Nephron progenitor cell (in vitro differentiated cells): ENCODE data around the gene SYN1.
A peak's percentile ranks its signal among the peaks of the same experiment; 100 is the strongest.
"Not testable (repeated sequence)": the region's sequence is repeated elsewhere in the genome, so short reads cannot be mapped to it uniquely, and the experiment has no call there.

ENCODE experiments used
- DNase-seq: peaks from one replicate; pipeline ENCODE4 v3.0.0; 2021
- H3K27ac Mint-ChIP-seq: 2 replicates; pipeline ENCODE4 v1.8.0; 2021; ENCODE audit warnings: mild to moderate bottlenecking, moderate library complexity, mixed read lengths
- H3K27me3 Mint-ChIP-seq: 2 replicates; pipeline ENCODE4 v1.8.0; 2021; ENCODE audit warnings: mild to moderate bottlenecking, low read depth, mixed read lengths; ENCODE audit not compliant: poor library complexity
- H3K36me3 Mint-ChIP-seq: 2 replicates; pipeline ENCODE4 v1.8.0; 2021; ENCODE audit warnings: low read depth, mixed read lengths
- H3K4me1 Mint-ChIP-seq: 2 replicates; pipeline ENCODE4 v1.8.0; 2021; ENCODE audit warnings: mixed read lengths
- H3K4me3 Mint-ChIP-seq: 2 replicates; pipeline ENCODE4 v1.8.0; 2021; ENCODE audit warnings: mild to moderate bottlenecking, moderate library complexity, mixed read lengths
- H3K9me3 Mint-ChIP-seq: 2 replicates; pipeline ENCODE4 v1.8.0; 2021; ENCODE audit warnings: mild to moderate bottlenecking, moderate library complexity, mixed read lengths
- TF ChIP-seq, protein P1 (sequence below): fragments of 200-600 bp; sonication (generic); IDR thresholded peaks from 2 replicates; pipeline ENCODE4 v1.5.0; 2021; ENCODE audit warnings: antibody characterized with exemption

Gene SYN1

DNA sequence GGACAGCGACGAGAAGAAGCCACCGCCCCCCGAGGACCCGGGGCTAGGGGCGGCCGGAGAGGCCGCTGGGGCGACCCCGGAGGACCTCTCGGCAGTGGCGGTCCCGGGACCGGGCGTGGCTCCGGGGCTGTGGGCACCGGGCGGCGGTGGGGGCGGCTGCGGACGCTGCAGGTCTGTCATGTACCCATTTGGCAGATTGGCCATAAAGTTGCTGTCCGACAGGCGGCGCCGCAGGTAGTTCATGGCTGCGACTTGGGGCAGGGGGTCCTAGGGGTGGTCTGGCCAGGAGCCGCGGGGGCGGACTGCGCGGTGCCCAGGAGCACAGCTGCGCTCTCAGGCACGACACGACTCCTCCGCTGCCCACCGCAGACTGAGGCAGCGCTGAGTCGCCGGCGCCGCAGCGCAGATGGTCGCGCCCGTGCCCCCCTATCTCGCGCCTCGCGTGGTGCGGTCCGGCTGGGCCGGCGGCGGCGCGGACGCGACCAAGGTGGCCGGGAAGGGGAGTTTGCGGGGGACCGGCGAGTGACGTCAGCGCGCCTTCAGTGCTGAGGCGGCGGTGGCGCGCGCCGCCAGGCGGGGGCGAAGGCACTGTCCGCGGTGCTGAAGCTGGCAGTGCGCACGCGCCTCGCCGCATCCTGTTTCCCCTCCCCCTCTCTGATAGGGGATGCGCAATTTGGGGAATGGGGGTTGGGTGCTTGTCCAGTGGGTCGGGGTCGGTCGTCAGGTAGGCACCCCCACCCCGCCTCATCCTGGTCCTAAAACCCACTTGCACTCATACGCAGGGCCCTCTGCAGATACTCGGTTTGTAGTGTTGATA is at the start of gene SYN1:
SYN1 (minus strand) TSS at position 372 of the 817 bp plus-strand sequence; CDS start at position 243, 129 bp downstream.
- DNase-seq = peak; percentile 88
- peaks cover 9% of the 10 kb centered on the region for H3K4me1 Mint-ChIP-seq
- no peaks in the 10 kb centered on the region for H3K36me3 Mint-ChIP-seq
- peaks cover 75% of the 10 kb centered on the region for H3K9me3 Mint-ChIP-seq
- TF ChIP-seq, protein P1, sequence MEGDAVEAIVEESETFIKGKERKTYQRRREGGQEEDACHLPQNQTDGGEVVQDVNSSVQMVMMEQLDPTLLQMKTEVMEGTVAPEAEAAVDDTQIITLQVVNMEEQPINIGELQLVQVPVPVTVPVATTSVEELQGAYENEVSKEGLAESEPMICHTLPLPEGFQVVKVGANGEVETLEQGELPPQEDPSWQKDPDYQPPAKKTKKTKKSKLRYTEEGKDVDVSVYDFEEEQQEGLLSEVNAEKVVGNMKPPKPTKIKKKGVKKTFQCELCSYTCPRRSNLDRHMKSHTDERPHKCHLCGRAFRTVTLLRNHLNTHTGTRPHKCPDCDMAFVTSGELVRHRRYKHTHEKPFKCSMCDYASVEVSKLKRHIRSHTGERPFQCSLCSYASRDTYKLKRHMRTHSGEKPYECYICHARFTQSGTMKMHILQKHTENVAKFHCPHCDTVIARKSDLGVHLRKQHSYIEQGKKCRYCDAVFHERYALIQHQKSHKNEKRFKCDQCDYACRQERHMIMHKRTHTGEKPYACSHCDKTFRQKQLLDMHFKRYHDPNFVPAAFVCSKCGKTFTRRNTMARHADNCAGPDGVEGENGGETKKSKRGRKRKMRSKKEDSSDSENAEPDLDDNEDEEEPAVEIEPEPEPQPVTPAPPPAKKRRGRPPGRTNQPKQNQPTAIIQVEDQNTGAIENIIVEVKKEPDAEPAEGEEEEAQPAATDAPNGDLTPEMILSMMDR = no peak
- no peak within 1 kb of the TSS for H3K27ac Mint-ChIP-seq
- H3K27me3 Mint-ChIP-seq = peaks cover 55% of the 10 kb centered on the region
- H3K4me3 Mint-ChIP-seq = no peak within 1 kb of the TSS

DNA sequence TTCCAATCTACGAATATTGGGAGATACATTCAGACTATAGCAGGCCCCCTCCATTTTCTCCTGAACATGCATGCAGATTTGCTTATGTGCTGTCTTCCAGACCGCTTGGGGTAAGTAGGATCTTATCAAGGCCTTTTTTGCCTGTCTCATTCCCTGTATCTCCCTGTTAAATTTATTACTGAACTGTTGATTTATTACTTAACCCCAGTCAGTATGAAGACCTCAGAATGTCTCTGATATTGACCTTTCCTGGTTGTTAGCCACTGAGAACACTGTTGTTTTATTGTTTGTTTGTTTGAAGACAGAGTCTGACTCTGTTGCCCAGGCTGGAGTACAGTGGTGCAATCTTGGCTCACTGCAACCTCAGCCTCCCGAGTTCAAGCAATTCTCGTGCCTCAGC is 46.1 kb upstream of the SYN1 start:
- H3K4me3 Mint-ChIP-seq, DNase-seq, H3K27me3 Mint-ChIP-seq, H3K27ac Mint-ChIP-seq, H3K36me3 Mint-ChIP-seq, H3K4me1 Mint-ChIP-seq: not testable (repeated sequence)
- peaks cover 43% of the 10 kb centered on the region for H3K9me3 Mint-ChIP-seq

DNA sequence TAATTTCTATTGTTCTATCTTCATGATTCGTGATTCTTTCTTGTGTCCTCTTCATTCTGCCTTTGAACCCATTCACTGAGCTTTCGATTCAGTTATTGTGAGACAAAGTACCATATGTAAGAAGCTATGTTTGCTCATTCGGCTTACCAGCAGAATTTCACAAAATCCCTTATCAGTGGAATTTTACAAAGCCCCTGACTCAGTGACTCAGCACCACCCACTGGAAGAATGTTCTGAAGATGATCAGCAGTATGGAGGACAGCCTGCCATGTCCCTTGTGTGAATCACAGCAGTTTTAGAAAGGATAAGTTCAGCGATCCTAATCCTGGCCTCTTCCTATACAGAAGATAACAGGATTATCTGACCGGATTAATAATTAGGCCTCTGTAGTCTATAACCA is 45.1 kb upstream of the SYN1 start:
- no peaks in the 10 kb centered on the region for H3K27me3 Mint-ChIP-seq
- no peak for DNase-seq

DNA sequence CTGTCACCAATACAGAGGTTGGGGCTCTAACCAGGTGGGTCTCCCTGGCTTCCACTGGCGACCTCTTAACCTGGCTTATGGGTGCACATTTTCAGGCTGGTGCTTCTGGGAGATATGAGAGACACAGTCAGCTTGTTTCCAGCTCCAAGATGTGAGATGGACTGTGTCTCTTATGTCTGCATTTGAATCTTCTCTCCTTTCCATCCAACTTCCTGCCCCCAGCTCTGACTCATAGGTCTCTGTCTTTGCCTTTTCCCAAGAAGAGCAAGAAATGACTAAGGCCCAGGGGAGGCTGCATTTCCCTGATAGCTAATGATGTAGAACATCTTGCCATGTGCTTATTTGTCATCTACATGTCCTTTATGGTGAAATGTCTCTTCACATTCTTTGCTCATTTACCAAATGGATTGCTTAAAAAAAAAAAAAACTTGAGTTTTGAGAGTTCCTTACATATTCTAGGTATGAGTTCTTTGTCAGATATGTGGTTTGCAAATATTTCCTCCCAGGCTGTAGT is 42.5 kb upstream of the SYN1 start:
- H3K4me3 Mint-ChIP-seq = no peak overlapping the region

More for the DNA sequence above, 45.1 kb upstream of the SYN1 start:
- TF ChIP-seq, protein P1 = no peak
- no peaks in the 10 kb centered on the region for H3K36me3 Mint-ChIP-seq
- H3K9me3 Mint-ChIP-seq = peaks cover 43% of the 10 kb centered on the region
- H3K27ac Mint-ChIP-seq = no peak overlapping the region
- no peak overlapping the region for H3K4me3 Mint-ChIP-seq
- H3K4me1 Mint-ChIP-seq = no peaks in the 10 kb centered on the region

DNA sequence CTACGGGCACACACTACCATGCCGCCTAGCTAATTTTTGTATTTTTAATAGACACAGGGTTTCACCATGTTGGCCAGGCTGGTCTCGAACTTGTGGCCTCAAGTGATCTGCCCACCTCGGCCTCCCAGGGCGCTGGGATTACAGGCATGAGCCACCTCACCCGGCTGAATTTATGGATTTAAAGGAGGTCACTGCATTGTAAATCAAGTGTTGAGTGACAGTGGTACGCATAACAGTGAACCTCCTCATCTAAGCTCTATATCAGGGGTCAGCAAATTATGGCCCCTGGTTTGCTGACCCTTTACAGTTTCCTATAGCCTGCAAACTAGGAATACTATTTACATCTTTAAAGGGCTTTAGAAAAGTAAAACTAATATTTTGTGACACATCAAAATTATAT is 41.9 kb upstream of the SYN1 start:
- DNase-seq = no peak
- Mint-ChIP-seq H3K27ac (no peak overlapping the region), H3K4me3 (no peak overlapping the region), H3K27me3 (peaks cover 3% of the 10 kb centered on the region), H3K4me1 (peaks cover 5% of the 10 kb centered on the region), H3K36me3 (peaks cover 7% of the 10 kb centered on the region), H3K9me3 (peaks cover 56% of the 10 kb centered on the region)
- TF ChIP-seq, protein P1 = no peak

More for the DNA sequence above, 42.5 kb upstream of the SYN1 start:
- DNase-seq = no peak
- Mint-ChIP-seq H3K4me1 (peaks cover 5% of the 10 kb centered on the region), H3K9me3 (peaks cover 54% of the 10 kb centered on the region), H3K27ac (no peak overlapping the region), H3K27me3 (peaks cover 3% of the 10 kb centered on the region), H3K36me3 (peaks cover 5% of the 10 kb centered on the region)
- TF ChIP-seq, protein P1 = no peak

DNA sequence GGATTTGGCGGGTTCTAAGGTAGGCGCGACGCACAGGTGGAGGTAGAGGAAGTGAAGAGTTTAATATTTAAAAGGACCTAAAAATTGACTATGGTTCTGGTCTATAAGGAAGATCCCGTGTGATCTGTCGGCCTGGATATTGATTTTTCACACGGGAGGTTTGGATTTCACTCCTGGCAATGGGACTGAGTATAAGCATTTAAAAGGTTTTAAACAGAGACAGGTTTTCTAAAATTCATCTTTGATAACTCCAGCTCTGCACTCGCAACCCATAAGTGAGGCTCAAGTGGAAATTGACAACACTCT is 39.7 kb upstream of the SYN1 start:
- Mint-ChIP-seq H3K36me3 (peaks cover 22% of the 10 kb centered on the region), H3K4me1 (peaks cover 5% of the 10 kb centered on the region), H3K27ac (peak overlapping the region; percentile 99), H3K4me3 (peak overlapping the region; percentile 88), H3K27me3 (peaks cover 3% of the 10 kb centered on the region), H3K9me3 (peaks cover 58% of the 10 kb centered on the region)
- TF ChIP-seq, protein P1 = no peak
- no peak for DNase-seq
